A549 (cell line): ENCODE results near the gene CLDND1. TPM values are rescaled to one million over a fixed set of nuclear protein-coding genes. Genes with fewer than 3 reads are reported as not detected.

Experiments
- ATAC-seq, 2 experiments: fragments of 200-7000 bp in 1 of 2; fragments of >200 bp in 1 of 2; cut with Nextera tagmentation in 1 of 2; cut with Tn5 transposase in 1 of 2; 3 replicates each; pipeline versions ENCODE4 v1.8.0 to v1.9.1; 2018 to 2020; ENCODE audit warnings: mild to moderate bottlenecking in 1 of 2, moderate library complexity in 1 of 2
- CTCF ChIA-PET: fragments of 300-600 bp; sonication (Branson Sonifier 250); formaldehyde crosslinking; extraction: SDS; loops from one replicate; lab custom pipeline; 2021; ENCODE audit warnings: antibody characterized with exemption, inconsistent platforms; lab: Yijun Ruan, JAX
- POLR2A ChIA-PET: fragments of 350-600 bp; formaldehyde crosslinking; extraction: SDS; loops from one replicate; lab custom pipeline; 2021; ENCODE audit warnings: antibody characterized with exemption, inconsistent platforms; lab: Yijun Ruan, JAX
- DNase-seq, 2 experiments: peaks; one replicate each; pipeline versions ENCODE4 v3.0.0 to v3.0.0-alpha.2; 2011 to 2016; ENCODE audit warnings: low read depth in 1 of 2, low spot score in 1 of 2
- FAIRE-seq: peaks from 2 replicates; lab custom pipeline; 2011; peaks lifted over from hg19 to GRCh38; lab: Jason Lieb, UNC
- H3K27ac ChIP-seq, 2 experiments: fragments of >200 bp; sonication (Bioruptor Twin); formaldehyde crosslinking; 3 replicates each; pipeline ENCODE4 v1.5.1; 2016 to 2017
- H3K4me1 ChIP-seq: fragments of >200 bp; sonication (Bioruptor Twin); formaldehyde crosslinking; 3 replicates; pipeline ENCODE4 v1.6.1; 2016
- H3K4me2 ChIP-seq: fragments of >200 bp; sonication (Bioruptor Twin); formaldehyde crosslinking; 3 replicates; pipeline ENCODE4 v1.6.1; 2016
- H3K4me3 ChIP-seq: fragments of >200 bp; sonication (Bioruptor Twin); formaldehyde crosslinking; 3 replicates; pipeline ENCODE4 v1.5.1; 2016
- H3K9me3 ChIP-seq: fragments of >200 bp; sonication (Bioruptor Twin); formaldehyde crosslinking; 3 replicates; pipeline ENCODE4 v1.6.1; 2016
- BCL3 ChIP-seq: fragments of >200 bp; sonication (Bioruptor Twin); formaldehyde crosslinking; IDR thresholded peaks from 3 replicates; pipeline ENCODE4 v1.6.1; 2016
- CEBPB ChIP-seq, 2 experiments: fragments of >200 bp in 1 of 2; sonication (Bioruptor Twin) in 1 of 2; formaldehyde crosslinking in 1 of 2; IDR thresholded peaks; 2 replicates each; pipeline ENCODE4 v1.6.1; 2012 to 2016
- FOSL2 ChIP-seq, 2 experiments: fragments of 450-650 bp in 1 of 2; fragments of >200 bp in 1 of 2; sonication (Bioruptor Twin) in 1 of 2; formaldehyde crosslinking; IDR thresholded peaks; 2 replicates each; pipeline versions ENCODE4 v1.5.0 to v1.6.1; 2016 to 2020; ENCODE audit warnings: mild to moderate bottlenecking in 1 of 2, moderate library complexity in 1 of 2
- HES2 ChIP-seq: fragments of >200 bp; sonication (Bioruptor Twin); formaldehyde crosslinking; IDR thresholded peaks from 2 replicates; pipeline ENCODE4 v1.6.1; 2016
- HOXB5 ChIP-seq: fragments of 250-450 bp; sonication (Bioruptor Pico); IDR thresholded peaks from 2 replicates; pipeline ENCODE4 v1.5.0; 2020; ENCODE audit warnings: mild to moderate bottlenecking, moderate library complexity
- JUN ChIP-seq, 2 experiments: fragments of >200 bp; sonication (Bioruptor Twin); formaldehyde crosslinking; IDR thresholded peaks; 2 replicates in 1 of 2; 3 replicates in 1 of 2; pipeline ENCODE4 v1.6.1; 2016 to 2017
- MAX ChIP-seq: IDR thresholded peaks from 2 replicates; pipeline ENCODE4 v1.6.1; 2012
- REST ChIP-seq: fragments of 200-600 bp; sonication (generic); IDR thresholded peaks from 2 replicates; pipeline ENCODE4 v1.6.1; 2016; ENCODE audit warnings: antibody characterized with exemption, mild to moderate bottlenecking, moderate library complexity
- RFX5 ChIP-seq: fragments of 450-650 bp; IDR thresholded peaks from 2 replicates; pipeline ENCODE4 v1.7.1; 2014; ENCODE audit warnings: antibody characterized with exemption, mild to moderate bottlenecking, moderate library complexity
- RNF2 ChIP-seq: fragments of 200-600 bp; sonication (generic); IDR thresholded peaks from 2 replicates; pipeline ENCODE4 v1.6.1; 2016; ENCODE audit warnings: low read depth, mild to moderate bottlenecking, antibody characterized with exemption, moderate library complexity, borderline replicate concordance
- ZNF302 ChIP-seq: fragments of 250-450 bp; sonication (Bioruptor Pico); IDR thresholded peaks from 2 replicates; pipeline ENCODE4 v1.9.0; 2021; ENCODE audit warnings: inconsistent platforms, mild to moderate bottlenecking, moderate library complexity
- WGBS: methylation state at CpG from one replicate; pipeline ENCODE4 v1.1.6; 2017; ENCODE audit errors: missing lambda C conversion rate; 5-methylcytosine and 5-hydroxymethylcytosine counted together
- polyA plus RNA-seq, 4 experiments: library from polyadenylated mRNA; depleted of rRNA in 3 of 4; stranded (reverse); fragments of >200 nt; fragmentation: RNase III in 1 of 4; extraction: RNeasy Plus Mini Kit Qiagen cat#74134 plus additional on column Dnase treatment in 1 of 4; gene quantifications; 2 replicates in 3 of 4; 3 replicates in 1 of 4; pipeline ENCODE4 v1.2.3, GENCODE V29; 2011 to 2017
- small RNA-seq, 6 experiments: library from RNA; depleted of rRNA; stranded (forward); fragments of <200 nt; gene quantifications; one replicate each; pipeline ENCODE3, GENCODE V24; 2012

Gene CLDND1
- polyA plus RNA-seq, 2 of the 4 experiments (the other 2 are of a cell fraction): 49.0 to 150 TPM

- POLR2A ChIA-PET: no interaction called here
- TF ChIP-seq JUN (IDR thresholded peaks at IDR 0.05) (no peak), RFX5 (no peak), REST (no peak), FOSL2 (IDR thresholded peaks at IDR 0.05) (no peak), FOSL2 (CRISPR knock-in tag; IDR thresholded peaks at IDR 0.05) (no peak), HOXB5 (CRISPR knock-in tag) (no peak), HES2 (no peak), BCL3 (no peak), CEBPB (IDR thresholded peaks at IDR 0.05) (no peak), MAX (no peak), ZNF302 (CRISPR knock-in tag) (no peak), RNF2 (no peak)
- CTCF ChIA-PET: interaction anchor here (0.7 kb wide), 1 partner anchor 53 kb away, joined by 3 read pairs; no protein-coding TSS in a partner anchor
- DNase-seq: no peak
- Histone ChIP-seq H3K9me3 (no peaks in the 10 kb centered on the region; the same call in 2 of the 3 replicates), H3K4me1 (no peaks in the 10 kb centered on the region), H3K4me2 (no peak overlapping the region), H3K4me3 (no peak overlapping the region), H3K27ac (no peak overlapping the region)
- ATAC-seq: no peak
- WGBS: 0% methylated on average over 3 of the region's 3 CpGs
- no peak for FAIRE-seq
Measured at GRCh38 chr3:98482717-98483482, 39.8 kb downstream of the CLDND1 start.

Small RNA genes within 50 kb of the gene (small RNA-seq; reads per million reads assigned to genes)
- 0 reads per million in 6 experiments for gene RPL38P4

Other genes with a start within 250 kb of the CLDND1 start
- not detected in 2 replicates for gene OR5H2, start 240.4 kb downstream of the CLDND1 start, polyA plus RNA-seq (2011; rRNA removed)
- gene OR5H2, start 240.4 kb downstream of the CLDND1 start, polyA plus RNA-seq (2017; fragmentation: RNase III; extraction: RNeasy Plus Mini Kit Qiagen cat#74134 plus additional on column Dnase treatment): not detected in 3 replicates
- not detected in 2 replicates for gene OR5K4, start 169.0 kb downstream of the CLDND1 start, polyA plus RNA-seq (2011; rRNA removed)
- not detected in 3 replicates for gene OR5K4, start 169.0 kb downstream of the CLDND1 start, polyA plus RNA-seq (2017; fragmentation: RNase III; extraction: RNeasy Plus Mini Kit Qiagen cat#74134 plus additional on column Dnase treatment)
- gene OR5K3, start 132.2 kb downstream of the CLDND1 start, polyA plus RNA-seq (2011; rRNA removed): not detected in 2 replicates
- gene OR5K3, start 132.2 kb downstream of the CLDND1 start, polyA plus RNA-seq (2017; fragmentation: RNase III; extraction: RNeasy Plus Mini Kit Qiagen cat#74134 plus additional on column Dnase treatment): not detected in 3 replicates
- not detected in 2 replicates for gene OR5K1, start 59.7 kb downstream of the CLDND1 start, polyA plus RNA-seq (2011; rRNA removed)
- gene OR5K1, start 59.7 kb downstream of the CLDND1 start, polyA plus RNA-seq (2017; fragmentation: RNase III; extraction: RNeasy Plus Mini Kit Qiagen cat#74134 plus additional on column Dnase treatment): not detected in 3 replicates
- gene OR5K2, start 25.2 kb downstream of the CLDND1 start, polyA plus RNA-seq (2011; rRNA removed): not detected in 2 replicates
- gene OR5K2, start 25.2 kb downstream of the CLDND1 start, polyA plus RNA-seq (2017; fragmentation: RNase III; extraction: RNeasy Plus Mini Kit Qiagen cat#74134 plus additional on column Dnase treatment): not detected in 3 replicates
- not detected in 2 replicates for gene GPR15, start 9.1 kb upstream of the CLDND1 start, polyA plus RNA-seq (2011; rRNA removed)
- not detected in 3 replicates for gene GPR15, start 9.1 kb upstream of the CLDND1 start, polyA plus RNA-seq (2017; fragmentation: RNase III; extraction: RNeasy Plus Mini Kit Qiagen cat#74134 plus additional on column Dnase treatment)
- gene CPOX, start 70.7 kb upstream of the CLDND1 start, polyA plus RNA-seq (2011; rRNA removed): 28.0 and 30.3 TPM in 2 replicates
- gene CPOX, start 70.7 kb upstream of the CLDND1 start, polyA plus RNA-seq (2017; fragmentation: RNase III; extraction: RNeasy Plus Mini Kit Qiagen cat#74134 plus additional on column Dnase treatment): 20.8 to 25.7 TPM (median 22.1 TPM) in 3 replicates
- 0.89 and 1.1 TPM in 2 replicates for gene ST3GAL6, start 240.4 kb upstream of the CLDND1 start, polyA plus RNA-seq (2011; rRNA removed)
- gene ST3GAL6, start 240.4 kb upstream of the CLDND1 start, polyA plus RNA-seq (2017; fragmentation: RNase III; extraction: RNeasy Plus Mini Kit Qiagen cat#74134 plus additional on column Dnase treatment): 0.90 to 1.4 TPM (median 0.94 TPM) in 3 replicates